OCI-LY1 (cell line): ENCODE results near the gene MCF2L.

Source experiments
- H2AFZ ChIP-seq: fragments of 200-600 bp; sonication (generic), shearing (Covaris generic); 2 replicates; pipeline ENCODE4 v1.6.0; 2014; ENCODE audit warnings: antibody characterized with exemption, mild to moderate bottlenecking, low read length
- H3F3A ChIP-seq: fragments of 200-600 bp; sonication (generic), shearing (Covaris generic); 2 replicates; pipeline ENCODE4 v1.6.0; 2014; ENCODE audit warnings: mild to moderate bottlenecking, antibody characterized with exemption, low read length, moderate library complexity; ENCODE audit not compliant: insufficient read depth
- H3K27ac ChIP-seq: fragments of 200-600 bp; sonication (generic); 2 replicates; pipeline ENCODE4 v1.5.1; 2014; ENCODE audit warnings: low read length, mixed run types, mild to moderate bottlenecking, low read depth; ENCODE audit not compliant: poor library complexity, severe bottlenecking
- H3K27me3 ChIP-seq: fragments of 200-600 bp; sonication (generic); 2 replicates; pipeline ENCODE4 v1.6.0; 2014; ENCODE audit warnings: antibody characterized with exemption, mild to moderate bottlenecking, low read length, moderate library complexity; ENCODE audit not compliant: insufficient read depth
- H3K36me3 ChIP-seq: fragments of 200-600 bp; sonication (generic); 2 replicates; pipeline ENCODE4 v1.6.1; 2014; ENCODE audit warnings: mild to moderate bottlenecking, antibody characterized with exemption, low read length, moderate library complexity, mixed read lengths; ENCODE audit not compliant: insufficient read depth
- H3K4me1 ChIP-seq: fragments of 200-600 bp; sonication (generic); 2 replicates; pipeline ENCODE4 v1.5.1; 2014; ENCODE audit warnings: mild to moderate bottlenecking, low read length, moderate library complexity; ENCODE audit not compliant: insufficient read depth, severe bottlenecking
- H3K4me2 ChIP-seq: fragments of 200-600 bp; sonication (generic), shearing (Covaris generic); 2 replicates; pipeline ENCODE4 v1.6.1; 2014; ENCODE audit warnings: low read length
- H3K4me3 ChIP-seq: fragments of 200-600 bp; sonication (generic); 2 replicates; pipeline ENCODE4 v1.5.1; 2014; ENCODE audit warnings: low read length, low read depth, mild to moderate bottlenecking, mixed read lengths; ENCODE audit not compliant: poor library complexity, severe bottlenecking
- H3K79me2 ChIP-seq: fragments of 200-600 bp; shearing (Covaris generic); 2 replicates; pipeline ENCODE4 v1.6.1; 2016; ENCODE audit warnings: mixed run types, low read length, mixed read lengths; ENCODE audit not compliant: insufficient read depth
- H3K9ac ChIP-seq: fragments of 200-600 bp; sonication (generic), shearing (Covaris generic); 2 replicates; pipeline ENCODE4 v1.6.1; 2014; ENCODE audit warnings: mild to moderate bottlenecking, low read length, mixed read lengths
- H3K9me2 ChIP-seq: fragments of 200-600 bp; sonication (generic), shearing (Covaris generic); 2 replicates; pipeline ENCODE4 v1.6.1; 2014; ENCODE audit warnings: low read depth, mild to moderate bottlenecking, low read length, mixed read lengths
- H3K9me3 ChIP-seq: fragments of 200-600 bp; shearing (Covaris generic); 2 replicates; pipeline ENCODE4 v1.6.1; 2014; ENCODE audit warnings: low read length, mixed read lengths
- H4K20me1 ChIP-seq: fragments of 200-600 bp; sonication (generic), shearing (Covaris generic); 2 replicates; pipeline ENCODE4 v1.6.0; 2016; ENCODE audit warnings: mild to moderate bottlenecking, low read length; ENCODE audit not compliant: insufficient read depth
- EZH2 ChIP-seq: fragments of 200-600 bp; sonication (generic), shearing (Covaris generic); IDR thresholded peaks from 2 replicates; pipeline ENCODE4 v1.8.0; 2017; ENCODE audit warnings: borderline replicate concordance, mixed run types, mild to moderate bottlenecking, antibody characterized with exemption, low read length, moderate library complexity, mixed read lengths
- TF ChIP-seq, protein P1 (sequence below): fragments of 200-600 bp; sonication (generic), shearing (Covaris generic); IDR thresholded peaks from 2 replicates; pipeline ENCODE4 v1.5.1; 2017; ENCODE audit warnings: mild to moderate bottlenecking, antibody characterized with exemption, low read length, moderate library complexity, mixed read lengths

Gene MCF2L

DNA sequence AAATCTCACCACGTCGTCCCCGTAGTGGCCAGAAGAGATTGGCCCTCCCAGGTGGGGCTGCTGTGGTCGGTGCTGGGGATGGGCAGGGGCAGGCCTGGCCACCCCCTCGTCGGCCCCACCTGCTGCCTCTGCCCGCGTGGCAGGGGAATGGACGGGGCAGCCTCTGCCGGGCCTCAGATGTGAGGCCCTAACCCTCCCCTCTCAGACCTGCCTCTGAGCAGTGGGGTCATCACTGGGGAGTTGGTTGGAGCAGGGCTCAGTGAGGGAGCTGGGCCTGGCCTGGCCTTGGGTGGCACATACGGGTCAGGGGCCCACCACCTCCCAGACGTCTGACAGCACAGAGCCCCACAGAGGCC is 41.5 kb downstream of the MCF2L start:
- Histone ChIP-seq H3K9me3 (no peaks in the 10 kb centered on the region), H3F3A (no peaks in the 10 kb centered on the region), H3K9me2 (no peaks in the 10 kb centered on the region), H2AFZ (no peak overlapping the region), H3K79me2 (no peaks in the 10 kb centered on the region), H3K4me3 (no peak overlapping the region), H3K4me1 (no peaks in the 10 kb centered on the region), H4K20me1 (no peaks in the 10 kb centered on the region), H3K27ac (no peak overlapping the region), H3K36me3 (no peaks in the 10 kb centered on the region), H3K9ac (no peak overlapping the region), H3K27me3 (no peaks in the 10 kb centered on the region; the same call in 1 of the 2 replicates), H3K4me2 (no peak overlapping the region)
- TF ChIP-seq, protein P1, sequence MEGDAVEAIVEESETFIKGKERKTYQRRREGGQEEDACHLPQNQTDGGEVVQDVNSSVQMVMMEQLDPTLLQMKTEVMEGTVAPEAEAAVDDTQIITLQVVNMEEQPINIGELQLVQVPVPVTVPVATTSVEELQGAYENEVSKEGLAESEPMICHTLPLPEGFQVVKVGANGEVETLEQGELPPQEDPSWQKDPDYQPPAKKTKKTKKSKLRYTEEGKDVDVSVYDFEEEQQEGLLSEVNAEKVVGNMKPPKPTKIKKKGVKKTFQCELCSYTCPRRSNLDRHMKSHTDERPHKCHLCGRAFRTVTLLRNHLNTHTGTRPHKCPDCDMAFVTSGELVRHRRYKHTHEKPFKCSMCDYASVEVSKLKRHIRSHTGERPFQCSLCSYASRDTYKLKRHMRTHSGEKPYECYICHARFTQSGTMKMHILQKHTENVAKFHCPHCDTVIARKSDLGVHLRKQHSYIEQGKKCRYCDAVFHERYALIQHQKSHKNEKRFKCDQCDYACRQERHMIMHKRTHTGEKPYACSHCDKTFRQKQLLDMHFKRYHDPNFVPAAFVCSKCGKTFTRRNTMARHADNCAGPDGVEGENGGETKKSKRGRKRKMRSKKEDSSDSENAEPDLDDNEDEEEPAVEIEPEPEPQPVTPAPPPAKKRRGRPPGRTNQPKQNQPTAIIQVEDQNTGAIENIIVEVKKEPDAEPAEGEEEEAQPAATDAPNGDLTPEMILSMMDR: no peak
- no peak for TF ChIP-seq EZH2

DNA sequence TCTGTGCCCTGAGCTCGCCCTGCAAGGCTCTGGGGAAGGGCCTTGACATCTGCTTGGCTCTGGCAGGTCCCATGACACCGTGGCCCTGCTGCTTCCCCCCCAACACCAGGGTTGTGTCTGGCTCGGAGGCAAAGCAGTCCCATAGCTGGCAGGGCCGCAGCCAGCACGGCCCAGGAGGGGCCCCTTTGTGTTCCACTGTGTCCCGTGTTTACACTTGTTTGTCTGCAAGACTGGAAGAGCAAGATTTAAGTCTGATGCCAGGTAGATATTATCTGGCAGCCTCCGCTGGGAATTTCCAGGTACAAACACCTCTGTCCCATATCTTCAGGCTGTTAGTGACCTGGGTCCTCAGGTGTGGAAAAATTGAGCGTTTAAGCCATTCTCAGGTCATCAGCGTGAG is 44.3 kb downstream of the MCF2L start:
- no peak overlapping the region for H3K9ac ChIP-seq
- H3K9me3 ChIP-seq: no peaks in the 10 kb centered on the region
- H3K79me2 ChIP-seq: no peaks in the 10 kb centered on the region
- no peaks in the 10 kb centered on the region for H3K9me2 ChIP-seq
- no peak overlapping the region for H3K27ac ChIP-seq
- H3K4me1 ChIP-seq: no peaks in the 10 kb centered on the region
- H2AFZ ChIP-seq: no peak overlapping the region
- no peaks in the 10 kb centered on the region for H3K36me3 ChIP-seq
- H3K27me3 ChIP-seq: no peaks in the 10 kb centered on the region
- no peaks in the 10 kb centered on the region for H3F3A ChIP-seq
- no peak overlapping the region for H3K4me3 ChIP-seq
- H4K20me1 ChIP-seq: no peaks in the 10 kb centered on the region
- no peak for TF ChIP-seq EZH2
- TF ChIP-seq, protein P1: no peak
- no peak overlapping the region for H3K4me2 ChIP-seq

DNA sequence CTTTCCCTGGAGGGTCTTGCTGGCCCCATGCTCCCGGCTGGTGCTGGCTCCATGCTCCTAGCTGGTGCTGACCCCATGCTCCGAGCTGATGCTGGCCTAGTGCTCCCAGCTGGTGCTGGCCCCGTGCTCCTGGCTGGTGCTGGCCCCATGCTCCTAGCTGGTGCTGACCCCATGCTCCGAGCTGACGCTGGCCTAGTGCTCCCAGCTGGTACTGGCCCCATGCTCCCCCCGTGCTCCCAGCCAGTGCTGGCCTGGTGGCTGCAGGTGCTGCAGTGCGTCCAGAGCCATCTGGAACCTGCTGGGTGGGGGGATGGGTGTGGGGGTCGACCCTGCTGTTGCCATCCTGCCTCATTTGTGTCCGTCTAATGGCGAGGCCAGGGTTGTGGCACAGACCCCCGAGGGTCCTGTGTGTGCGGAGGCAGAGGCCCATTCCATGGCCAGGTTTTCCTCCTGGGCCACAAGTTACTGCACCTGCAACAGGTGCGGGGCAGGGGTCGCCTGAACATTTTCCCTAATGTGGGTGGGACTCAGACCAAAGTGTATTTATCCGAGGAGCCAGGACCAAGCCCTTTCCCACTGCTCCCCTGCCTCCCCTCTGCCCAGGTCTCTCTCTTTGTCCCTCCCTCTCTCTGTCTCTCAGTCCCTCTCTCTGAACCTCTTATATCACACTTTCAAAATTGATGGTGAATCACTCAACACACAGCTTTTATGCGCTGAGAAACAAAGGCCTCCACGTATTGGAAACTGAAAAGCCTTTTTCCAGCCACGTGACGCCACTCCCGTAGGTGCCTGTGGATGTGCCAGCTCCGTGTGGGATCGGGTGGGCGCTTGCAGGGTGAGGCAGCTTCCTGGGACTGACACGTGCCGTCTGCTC is 45.1 kb downstream of the MCF2L start:
- no peaks in the 10 kb centered on the region for H3K4me1 ChIP-seq
- no peaks in the 10 kb centered on the region for H3K9me3 ChIP-seq
- no peak overlapping the region for H3K9ac ChIP-seq
- H3K4me3 ChIP-seq: no peak overlapping the region
- no peak overlapping the region for H3K4me2 ChIP-seq
- TF ChIP-seq, protein P1: no peak
- no peak for TF ChIP-seq EZH2
- H4K20me1 ChIP-seq: no peaks in the 10 kb centered on the region
- no peak overlapping the region for H3K27ac ChIP-seq
- no peaks in the 10 kb centered on the region for H3K36me3 ChIP-seq
- no peaks in the 10 kb centered on the region for H3K27me3 ChIP-seq
- H3K79me2 ChIP-seq: no peaks in the 10 kb centered on the region
- H3K9me2 ChIP-seq: no peaks in the 10 kb centered on the region
- no peaks in the 10 kb centered on the region for H3F3A ChIP-seq
- no peak overlapping the region for H2AFZ ChIP-seq
